Endometrial microvascular endothelial cells (primary cell): ENCODE data around the gene HIVEP3. TPM values are rescaled to one million over a fixed set of nuclear protein-coding genes. Genes with fewer than 3 reads are reported as not detected.

Source experiments
- in situ Hi-C: cut with HindIII; loops from 2 replicates; pipeline ENCODE4 v1.10.0; 2017; ENCODE audit warnings: low sequenced_read_pairs, low pct_unique_long_range_greater_than_20kb; ENCODE audit errors: inconsistent ontology term
- total RNA-seq: library from RNA; depleted of rRNA; stranded (reverse); fragments of >200 nt; gene quantifications from one replicate; pipeline ENCODE4 v1.2.3, GENCODE V29; 2015; ENCODE audit errors: inconsistent ontology term

HIVEP3 gene
- total RNA-seq, 1 donor from 2014 or later: 4.4 TPM

- in situ Hi-C loops: no loop called here
These were observed 306.7 kb downstream of the HIVEP3 start for GRCh38 chr1:41611932-41612450.

GRCh38 chr1:41611068-41611931, 307.4 kb downstream of the HIVEP3 start:
- in situ Hi-C loops: no loop called here

GRCh38 chr1:41610361-41610760, 308.4 kb downstream of the HIVEP3 start:
- in situ Hi-C loops: no loop called here

GRCh38 chr1:41609166-41609883, 309.4 kb downstream of the HIVEP3 start:
- in situ Hi-C loops: no loop called here

- in situ Hi-C loops: no loop called here
These were observed 310.5 kb downstream of the HIVEP3 start for GRCh38 chr1:41608211-41608610.

- in situ Hi-C loops: no loop called here
These were observed 310.9 kb downstream of the HIVEP3 start for GRCh38 chr1:41607808-41608207.

GRCh38 chr1:41599912-41600311, 318.8 kb downstream of the HIVEP3 start:
- in situ Hi-C loops: no loop called here

- in situ Hi-C loops: no loop called here
These were observed 320.4 kb downstream of the HIVEP3 start for GRCh38 chr1:41598325-41598724.

- in situ Hi-C loops: no loop called here
These were observed 326.1 kb downstream of the HIVEP3 start for GRCh38 chr1:41592451-41593125.

GRCh38 chr1:41591891-41592290, 326.8 kb downstream of the HIVEP3 start:
- in situ Hi-C loops: no loop called here

GRCh38 chr1:41590331-41590730, 328.4 kb downstream of the HIVEP3 start:
- in situ Hi-C loops: no loop called here

GRCh38 chr1:41589395-41589794, 329.3 kb downstream of the HIVEP3 start:
- in situ Hi-C loops: no loop called here

- in situ Hi-C loops: no loop called here
These were observed 330.3 kb downstream of the HIVEP3 start for GRCh38 chr1:41588334-41588875.

GRCh38 chr1:41587791-41588190, 330.9 kb downstream of the HIVEP3 start:
- in situ Hi-C loops: no loop called here

- in situ Hi-C loops: no loop called here
These were observed 332.5 kb downstream of the HIVEP3 start for GRCh38 chr1:41586230-41586629.

- in situ Hi-C loops: no loop called here
These were observed 334.8 kb downstream of the HIVEP3 start for GRCh38 chr1:41583658-41584547.

GRCh38 chr1:41582851-41583657, 335.7 kb downstream of the HIVEP3 start:
- in situ Hi-C loops: no loop called here
